Activated B cell treated with CpG ODN at 0.5 μM for 24 hours (primary cell): Measurements from ENCODE around the gene KIF13A. TPM values are rescaled to one million over a fixed set of nuclear protein-coding genes. Genes with fewer than 3 reads are reported as not detected.

Experiments used
- ATAC-seq: fragments of 200-7000 bp; cut with Tn5 transposase; one replicate; pipeline ENCODE4 v1.10.0; 2021; ENCODE audit warnings: low read depth, mild to moderate bottlenecking, moderate library complexity
- CTCF ChIA-PET: fragments of 350-600 bp; sonication (Branson Sonifier 250); formaldehyde crosslinking; loops from one replicate; lab custom pipeline; 2021; ENCODE audit warnings: antibody characterized with exemption; lab: Charles Lee
- POLR2A ChIA-PET: fragments of 350-600 bp; sonication (Branson Sonifier 250); formaldehyde crosslinking; loops from one replicate; lab custom pipeline; 2021; ENCODE audit warnings: antibody characterized with exemption; lab: Charles Lee
- DNase-seq: peaks from one replicate; pipeline ENCODE4 v3.0.0; 2022
- H3K27ac Mint-ChIP-seq: one replicate; pipeline ENCODE4 v1.8.0; 2020; ENCODE audit warnings: mixed read lengths
- H3K27me3 Mint-ChIP-seq: one replicate; pipeline ENCODE4 v1.8.0; 2021; ENCODE audit warnings: mixed read lengths
- H3K36me3 Mint-ChIP-seq: one replicate; pipeline ENCODE4 v1.8.0; 2021; ENCODE audit warnings: low read depth, mixed read lengths
- H3K4me1 Mint-ChIP-seq: one replicate; pipeline ENCODE4 v1.8.0; 2021; ENCODE audit warnings: mixed read lengths
- H3K4me3 Mint-ChIP-seq: one replicate; pipeline ENCODE4 v1.8.0; 2020; ENCODE audit warnings: mild to moderate bottlenecking, mixed read lengths
- H3K9me3 Mint-ChIP-seq: one replicate; pipeline ENCODE4 v1.8.0; 2020; ENCODE audit warnings: mixed read lengths
- CTCF ChIP-seq: fragments of 200-600 bp; IDR thresholded peaks from one replicate; pipeline ENCODE4 v1.8.0; 2022; ENCODE audit warnings: antibody characterized with exemption, mild to moderate bottlenecking
- intact Hi-C: fragments of 100-400 bp; cut with micrococcal nuclease; formaldehyde crosslinking; loops from one replicate; pipeline ENCODE4 v1.15.1; 2024
- total RNA-seq: library from RNA; stranded (reverse); gene quantifications from 2 replicates; pipeline ENCODE4 v1.2.3, GENCODE V29; 2022

Gene KIF13A
- total RNA-seq, 1 donor from 2014 or later: 14.1 TPM

- POLR2A ChIA-PET: no interaction called here
- no peaks in the 10 kb centered on the region for H3K9me3 Mint-ChIP-seq
- H3K4me3 Mint-ChIP-seq: peak overlapping the region; percentile 78
- intact Hi-C loops: loop anchor here (1.0 to 10.0 kb wide), 3 partner anchors 105 to 272 kb away; partner anchors contain the start of gene NUP153
- no peak overlapping the region for H3K27ac Mint-ChIP-seq
- peaks cover 40% of the 10 kb centered on the region for H3K4me1 Mint-ChIP-seq
- TF ChIP-seq CTCF: no peak
- DNase-seq (no peak), ATAC-seq (no peak)
- no peaks in the 10 kb centered on the region for H3K27me3 Mint-ChIP-seq
- CTCF ChIA-PET: no interaction called here
- H3K36me3 Mint-ChIP-seq: no peaks in the 10 kb centered on the region
Observed at GRCh38 chr6:17883665-17884497, 103.6 kb downstream of the KIF13A start.

GRCh38 chr6:17881085-17881858 lies 106.2 kb downstream of the KIF13A start:
- H3K27me3 Mint-ChIP-seq: no peaks in the 10 kb centered on the region
- ChIA-PET CTCF (no interaction called here), POLR2A (interaction anchor here (0.7 kb wide), 1 partner anchor 12 kb away, joined by 5 read pairs; no protein-coding TSS in a partner anchor)
- TF ChIP-seq CTCF: no peak
- intact Hi-C loops: loop anchor here (10.0 kb wide), 1 partner anchor 176 kb away; the partner anchor contains the start of gene NUP153
- no peaks in the 10 kb centered on the region for H3K9me3 Mint-ChIP-seq
- H3K27ac Mint-ChIP-seq: no peak overlapping the region
- no peak for DNase-seq
- H3K4me1 Mint-ChIP-seq: peaks cover 38% of the 10 kb centered on the region
- no peak for ATAC-seq
- H3K4me3 Mint-ChIP-seq: no peak overlapping the region
- no peaks in the 10 kb centered on the region for H3K36me3 Mint-ChIP-seq

- H3K4me1 Mint-ChIP-seq: peaks cover 17% of the 10 kb centered on the region
- no peaks in the 10 kb centered on the region for H3K27me3 Mint-ChIP-seq
- POLR2A ChIA-PET: no interaction called here
Observed at GRCh38 chr6:17879184-17879583, 108.3 kb downstream of the KIF13A start.

GRCh38 chr6:17878734-17879133 lies 108.7 kb downstream of the KIF13A start:
- POLR2A ChIA-PET: no interaction called here
- TF ChIP-seq CTCF: no peak
- Mint-ChIP-seq H3K36me3 (no peaks in the 10 kb centered on the region), H3K9me3 (no peaks in the 10 kb centered on the region), H3K27me3 (no peaks in the 10 kb centered on the region), H3K27ac (no peak overlapping the region), H3K4me1 (peaks cover 13% of the 10 kb centered on the region), H3K4me3 (no peak overlapping the region)
- intact Hi-C loops: no loop called here
- CTCF ChIA-PET: no interaction called here
- no peak for DNase-seq
- no peak for ATAC-seq

More at GRCh38 chr6:17879184-17879583, 108.3 kb downstream of the KIF13A start:
- DNase-seq: no peak
- intact Hi-C loops: no loop called here
- Mint-ChIP-seq H3K27ac (no peak overlapping the region), H3K4me3 (no peak overlapping the region), H3K9me3 (no peaks in the 10 kb centered on the region), H3K36me3 (no peaks in the 10 kb centered on the region)
- CTCF ChIA-PET: no interaction called here
- ATAC-seq: no peak
- TF ChIP-seq CTCF: no peak

GRCh38 chr6:17877895-17878440 lies 109.5 kb downstream of the KIF13A start:
- H3K4me3 Mint-ChIP-seq: no peak overlapping the region
- intact Hi-C loops: no loop called here
- no peaks in the 10 kb centered on the region for H3K27me3 Mint-ChIP-seq
- H3K9me3 Mint-ChIP-seq: no peaks in the 10 kb centered on the region
- no peak for TF ChIP-seq CTCF
- ChIA-PET POLR2A (no interaction called here), CTCF (no interaction called here)
- no peak overlapping the region for H3K27ac Mint-ChIP-seq
- DNase-seq (no peak), ATAC-seq (no peak)
- peaks cover 5% of the 10 kb centered on the region for H3K4me1 Mint-ChIP-seq
- H3K36me3 Mint-ChIP-seq: no peaks in the 10 kb centered on the region
